GM21786 (cell line): ENCODE data around the gene TGM5.
"Not testable (repeated sequence)": the region's sequence is repeated elsewhere in the genome, so short reads cannot be mapped to it uniquely, and the experiment has no call there.

Source experiments
- ATAC-seq: cut with Tn5 transposase; IDR thresholded peaks from one replicate; pipeline ENCODE4 v1.9.1; 2021; ENCODE audit not compliant: unreplicated experiment

TGM5 gene

DNA sequence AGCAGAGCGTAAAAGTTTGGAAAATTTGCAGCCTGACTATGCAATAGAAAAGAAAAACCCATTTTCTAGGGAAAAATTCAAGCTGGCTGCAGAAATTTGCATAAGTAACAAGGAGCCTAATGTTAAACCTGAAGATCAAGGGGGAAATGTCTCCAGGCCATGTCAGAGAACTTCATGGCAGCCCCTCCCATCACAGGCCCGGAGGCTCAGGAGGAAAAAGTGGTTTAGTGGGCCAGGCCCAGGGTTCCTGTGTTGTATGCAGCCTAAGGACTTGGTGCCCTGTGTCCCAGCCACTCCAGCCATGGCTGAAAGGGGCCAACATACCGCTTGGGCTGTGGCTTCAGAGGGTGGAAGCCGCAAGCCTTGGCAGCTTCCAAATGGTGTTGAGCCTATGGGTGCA is 68.2 kb downstream of the TGM5 start:
- ATAC-seq = not testable (repeated sequence)

GRCh38 chr15:43197773-43198172 is 69.0 kb downstream of the TGM5 start:
- not testable (repeated sequence) for ATAC-seq

GRCh38 chr15:43196760-43197548 is 69.8 kb downstream of the TGM5 start:
- ATAC-seq = no peak

GRCh38 chr15:43194795-43195194 is 71.9 kb downstream of the TGM5 start:
- ATAC-seq = no peak

- no peak for ATAC-seq
Observed at GRCh38 chr15:43193710-43194109, 73.0 kb downstream of the TGM5 start.

GRCh38 chr15:43190178-43190577 is 76.5 kb downstream of the TGM5 start:
- no peak for ATAC-seq

DNA sequence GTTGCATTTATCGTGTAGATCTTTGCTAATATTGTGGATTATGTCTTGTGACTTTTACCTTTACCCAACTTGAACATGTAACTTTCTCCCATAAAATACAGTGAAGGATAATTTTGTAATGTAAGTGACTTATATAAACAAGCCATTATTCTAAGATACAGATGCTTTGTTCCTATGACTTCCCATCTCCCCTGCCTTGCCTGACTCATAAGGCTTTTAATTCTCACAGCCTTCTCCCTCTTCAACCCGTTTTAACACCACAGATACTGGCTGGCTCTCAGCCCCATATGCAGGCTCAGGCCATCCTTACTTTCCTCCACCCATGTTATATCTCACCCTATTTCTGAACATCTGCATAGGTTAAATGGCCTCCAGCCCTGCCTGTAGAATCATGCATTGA is 77.4 kb downstream of the TGM5 start:
- no peak for ATAC-seq

DNA sequence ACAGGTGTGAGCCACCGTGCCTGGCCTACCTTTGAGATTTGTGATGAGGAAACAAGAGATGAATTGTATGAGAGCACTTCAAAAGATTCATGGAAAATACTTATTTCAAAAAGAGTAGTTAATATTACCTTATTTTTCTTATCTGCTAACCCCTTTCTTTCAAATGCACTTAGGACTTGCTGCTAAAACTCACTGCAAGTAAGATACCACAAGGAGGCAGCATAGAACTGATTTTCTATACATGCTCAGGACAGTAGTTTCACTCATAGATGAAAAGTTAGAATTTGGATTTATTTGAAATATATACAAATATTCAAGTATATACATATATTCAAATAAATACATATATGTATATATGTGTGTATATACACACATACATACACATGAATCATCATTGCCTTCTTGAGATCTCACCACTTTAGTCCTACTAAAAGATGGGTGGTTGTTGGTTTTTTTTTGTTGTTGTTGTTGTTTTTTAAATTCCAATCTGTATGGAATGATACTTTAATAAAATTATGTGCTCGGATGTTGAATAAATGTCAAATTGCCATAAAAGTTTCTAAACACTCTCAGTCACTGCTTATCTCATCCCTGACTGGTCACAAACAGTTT is 79.1 kb downstream of the TGM5 start:
- no peak for ATAC-seq

DNA sequence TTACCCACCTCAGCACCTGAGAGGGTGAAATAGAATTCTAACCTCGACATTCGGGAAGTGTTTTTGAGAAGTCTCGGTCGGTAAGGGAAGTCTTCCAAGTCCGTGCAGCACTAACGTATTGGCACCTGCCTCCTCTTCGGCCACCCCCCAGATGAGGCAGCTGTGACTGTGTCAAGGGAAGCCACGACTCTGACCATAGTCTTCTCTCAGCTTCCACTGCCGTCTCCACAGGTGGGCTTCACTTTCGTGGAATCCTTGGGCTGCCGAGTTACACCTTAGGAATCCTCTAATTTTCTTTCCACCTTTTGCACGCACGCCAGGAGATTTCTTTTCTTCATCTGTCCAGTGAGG is 80.8 kb downstream of the TGM5 start:
- peak; percentile 6 for ATAC-seq

DNA sequence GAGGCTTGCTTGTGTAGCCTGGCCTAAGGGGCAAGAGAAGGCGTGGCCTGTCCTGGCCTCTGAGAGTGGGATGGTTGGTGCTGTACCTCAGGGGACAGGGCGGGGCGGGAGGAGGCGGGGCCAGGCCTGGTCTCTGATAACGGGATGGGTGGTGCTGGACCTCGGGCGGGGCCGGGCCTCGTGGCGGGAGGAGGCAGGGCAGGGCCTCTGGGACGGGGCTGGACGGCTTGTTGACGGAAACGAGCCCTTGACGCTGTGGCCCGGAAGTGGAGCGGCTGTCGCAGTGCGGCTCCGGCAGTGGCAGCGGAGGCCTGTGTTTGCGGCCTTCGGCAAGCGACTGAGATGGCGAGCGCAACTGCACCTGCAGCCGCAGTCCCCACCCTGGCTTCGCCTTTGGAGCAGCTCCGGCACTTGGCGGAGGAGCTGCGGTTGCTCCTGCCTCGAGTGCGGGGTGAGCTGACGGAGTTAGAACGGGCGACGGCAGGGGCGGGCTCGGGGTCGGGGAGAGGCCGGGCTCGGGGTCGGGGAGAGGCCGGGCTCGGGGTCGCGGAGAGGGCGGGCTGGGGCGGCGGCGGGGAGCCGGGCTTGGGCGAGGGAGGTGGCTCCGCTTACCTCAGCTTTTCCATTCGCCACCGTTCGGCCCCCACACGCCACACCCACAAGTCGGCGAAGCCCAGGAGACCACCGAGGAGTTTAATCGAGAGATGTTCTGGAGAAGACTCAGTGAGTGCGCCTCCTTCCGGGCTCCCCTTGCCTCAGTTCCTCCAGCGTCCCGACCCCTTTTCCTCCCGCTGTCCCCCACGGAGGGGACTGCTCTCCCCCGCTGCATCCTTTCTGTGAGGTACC is 81.3 kb downstream of the TGM5 start, which contains the start of gene CCNDBP1:
TSS of gene CCNDBP1 (plus strand) at position 247 of the 846 bp plus-strand sequence. CDS start at position 343, 96 bp downstream.
- ATAC-seq = peak; percentile 92

DNA sequence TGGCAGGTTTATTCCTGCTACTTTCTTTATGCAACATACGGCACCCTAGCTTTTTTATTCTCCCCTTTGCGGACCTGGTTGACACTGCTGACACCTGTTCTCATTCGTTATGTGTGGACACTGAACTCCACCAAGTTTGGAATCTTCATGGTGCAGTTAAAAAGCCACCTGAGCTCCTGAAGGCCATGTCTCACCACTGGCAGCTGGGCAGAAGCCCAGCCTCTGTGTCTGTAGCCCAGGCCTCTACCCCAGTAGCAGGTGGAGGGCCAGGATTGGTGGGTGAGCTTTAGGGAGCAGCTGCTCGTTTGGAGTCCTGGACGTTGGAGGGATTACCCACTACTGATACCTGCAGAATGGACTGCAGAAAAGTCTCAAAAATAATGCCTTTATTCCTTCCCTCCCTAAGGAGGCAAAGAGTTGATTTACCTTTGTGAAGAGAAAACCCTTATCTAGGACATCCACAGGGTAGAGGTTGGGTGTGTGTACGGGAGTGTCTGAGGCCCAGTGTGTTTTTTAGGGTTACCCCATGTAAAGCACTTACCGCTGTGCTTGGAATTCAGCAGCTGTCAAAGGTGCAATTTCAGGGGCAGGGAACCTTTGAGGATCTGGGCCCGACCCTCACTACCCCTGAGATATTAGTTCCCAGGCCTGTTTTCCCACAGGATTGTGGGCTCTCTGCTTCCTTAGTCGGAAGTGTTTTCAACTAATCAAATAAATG is 82.2 kb downstream of the TGM5 start:
- ATAC-seq = no peak

GRCh38 chr15:43183270-43183669 is 83.5 kb downstream of the TGM5 start:
- no peak for ATAC-seq
